ENCODE data around the gene CCDC194.

CCDC194 gene

DNA sequence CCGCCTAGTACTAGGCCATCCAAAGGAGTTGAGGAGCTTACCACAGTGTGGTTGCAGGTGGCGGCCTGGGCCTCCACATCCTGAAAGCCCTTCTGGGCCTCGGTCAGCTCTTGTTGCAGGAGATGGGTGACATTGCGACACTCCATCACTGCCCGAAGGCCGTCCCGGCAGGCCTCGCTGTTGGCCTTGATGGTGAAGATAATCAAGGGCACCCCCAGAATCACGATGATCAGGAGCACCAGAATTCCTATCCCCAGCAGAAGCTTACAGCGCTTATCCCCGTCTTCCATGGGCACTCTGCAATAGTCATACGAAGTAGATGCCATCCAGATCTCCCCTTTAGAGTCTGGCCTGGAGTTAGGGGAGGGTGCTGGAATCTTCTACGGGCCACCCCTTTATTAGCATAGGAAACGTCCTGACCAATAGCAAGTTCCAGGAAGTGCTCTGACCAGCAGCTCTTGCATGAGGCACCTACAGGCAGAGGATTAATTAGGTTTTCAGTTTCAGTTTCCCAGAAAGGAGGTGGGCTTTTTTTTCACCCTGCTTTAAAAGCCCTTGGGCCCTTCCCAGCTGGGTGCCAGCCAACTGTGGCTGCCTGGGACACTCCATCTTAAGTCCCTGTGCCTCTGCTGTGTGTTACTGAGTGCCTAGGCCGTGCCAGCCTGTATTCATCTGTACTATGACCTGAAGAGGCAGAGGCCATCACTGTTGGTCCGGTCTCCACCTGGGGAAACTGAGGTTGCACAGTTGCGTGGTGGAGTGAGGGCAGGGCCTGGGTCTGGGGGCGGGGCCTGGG lies 11.5 kb upstream of the CCDC194 start, which contains the start of gene BST2:
Gene BST2, minus strand, starts transcription at position 381 of the 796 bp plus-strand sequence. Its CDS starts 55 bp downstream, at position 326.
- DNase-seq (ENCODE audit: low spot score), result peak; percentile 94

DNA sequence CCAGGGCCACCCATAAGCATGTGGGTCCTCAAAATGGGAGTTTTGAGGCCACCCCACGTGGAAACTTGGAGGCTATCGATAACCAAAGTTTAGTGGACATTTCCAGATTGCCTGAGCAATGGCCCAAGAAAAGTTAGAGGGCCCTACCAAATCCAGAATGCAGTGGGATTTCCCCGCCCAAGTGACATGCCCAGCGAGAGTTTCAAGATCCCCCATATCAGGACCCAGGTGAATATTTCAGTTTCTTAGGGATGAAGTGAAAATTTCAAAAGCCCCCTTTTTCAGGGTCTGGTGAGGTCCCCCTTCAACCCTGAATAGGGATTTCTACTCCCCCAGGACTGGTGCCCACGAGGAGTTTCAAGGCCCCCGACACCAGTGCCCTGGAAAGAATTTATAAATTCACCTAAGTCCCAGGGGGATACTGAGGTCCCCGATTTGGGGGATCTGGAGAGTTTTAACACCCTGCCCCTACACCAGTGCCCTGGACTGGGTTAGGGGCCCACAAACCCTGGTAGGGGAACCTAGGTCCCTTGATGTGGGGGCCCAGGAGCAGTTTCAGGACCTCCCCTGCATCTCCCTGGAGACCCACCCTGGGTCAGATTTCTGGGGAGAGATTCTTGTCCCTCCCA lies 10.7 kb upstream of the CCDC194 start:
- no peak for DNase-seq (ENCODE audit: low spot score)

DNA sequence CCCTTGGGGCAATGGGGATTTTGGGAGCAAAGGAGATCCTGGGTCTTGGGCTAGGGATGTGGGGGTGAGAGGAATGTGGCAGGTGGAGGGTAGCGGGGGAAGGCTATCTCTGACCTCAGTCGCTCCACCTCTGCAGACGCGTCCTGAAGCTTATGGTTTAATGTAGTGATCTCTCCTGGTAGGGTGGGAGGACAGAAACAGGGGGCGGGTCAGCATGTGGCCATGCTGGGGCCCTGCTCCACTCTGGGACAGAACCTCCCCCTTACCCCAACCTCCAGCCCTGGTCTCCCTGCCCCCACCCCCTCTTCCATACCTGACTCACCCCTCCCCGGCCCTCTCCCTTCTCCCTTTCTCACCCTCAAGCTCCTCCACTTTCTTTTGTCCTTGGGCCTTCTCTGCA lies 10.0 kb upstream of the CCDC194 start:
- peak; percentile 34 for DNase-seq (ENCODE audit: low spot score)

DNA sequence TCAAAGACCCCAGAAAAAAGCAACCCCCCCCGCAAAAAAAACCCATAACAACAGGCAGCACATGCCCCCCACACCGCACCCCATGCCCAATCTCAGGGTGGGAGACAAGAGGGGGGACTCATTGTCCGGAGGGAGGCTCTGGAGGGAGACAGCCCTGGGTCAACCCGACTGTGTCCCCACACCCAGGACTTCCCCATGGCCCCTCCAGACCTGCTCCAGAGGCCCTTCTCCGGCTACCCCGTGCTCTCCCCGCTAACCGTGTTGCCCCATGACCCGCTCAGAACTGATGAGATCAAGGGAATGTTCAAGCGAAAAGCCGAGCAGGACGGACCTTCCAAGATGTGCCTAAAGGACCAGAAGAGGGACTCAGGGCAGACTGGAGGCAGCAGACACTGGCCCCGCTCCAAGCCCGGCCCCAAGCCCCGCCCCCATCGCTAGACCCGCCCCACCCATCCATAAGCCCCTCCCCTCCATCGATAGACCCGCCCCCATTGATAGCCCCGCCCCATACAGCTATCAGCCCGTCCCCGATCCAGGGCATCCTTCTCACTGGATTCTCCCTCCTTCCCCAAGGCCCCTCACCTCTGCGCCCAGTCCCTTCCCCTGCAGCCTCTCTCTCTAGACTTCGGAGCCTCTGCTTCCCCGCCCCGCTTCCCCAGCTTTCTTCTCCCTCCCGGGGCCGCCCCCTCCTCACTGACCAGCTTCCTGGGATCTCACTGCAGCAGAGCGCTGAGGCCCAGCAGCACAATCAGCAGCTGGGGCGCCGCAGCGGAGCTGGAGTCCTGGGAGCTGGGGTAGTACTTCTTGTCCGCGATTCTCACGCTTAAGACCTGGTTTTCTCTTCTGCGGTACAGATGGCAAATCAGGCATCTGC lies 9.2 kb upstream of the CCDC194 start:
- DNase-seq (ENCODE audit: low spot score), result peak; percentile 41

DNA sequence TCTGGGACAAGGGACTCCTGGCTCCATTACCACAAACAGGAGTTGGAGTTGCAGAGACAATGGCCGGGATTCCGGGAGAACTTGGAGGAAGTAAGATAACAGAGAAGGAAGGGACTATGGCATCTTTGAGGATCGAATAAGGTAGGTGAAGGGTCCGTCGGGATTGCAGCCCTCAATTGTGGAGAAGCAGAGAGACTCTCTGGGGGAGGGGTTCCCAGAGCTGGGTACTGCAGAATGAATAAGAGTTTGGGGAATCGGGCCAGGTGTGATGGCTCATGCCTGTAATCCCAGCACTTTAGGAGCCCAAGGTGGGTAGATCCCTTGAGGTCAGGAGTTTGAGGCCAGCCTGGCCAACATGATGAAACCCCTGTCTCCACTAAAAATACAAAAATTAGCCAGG lies 7.6 kb upstream of the CCDC194 start:
- no peak for DNase-seq (ENCODE audit: low spot score)

DNA sequence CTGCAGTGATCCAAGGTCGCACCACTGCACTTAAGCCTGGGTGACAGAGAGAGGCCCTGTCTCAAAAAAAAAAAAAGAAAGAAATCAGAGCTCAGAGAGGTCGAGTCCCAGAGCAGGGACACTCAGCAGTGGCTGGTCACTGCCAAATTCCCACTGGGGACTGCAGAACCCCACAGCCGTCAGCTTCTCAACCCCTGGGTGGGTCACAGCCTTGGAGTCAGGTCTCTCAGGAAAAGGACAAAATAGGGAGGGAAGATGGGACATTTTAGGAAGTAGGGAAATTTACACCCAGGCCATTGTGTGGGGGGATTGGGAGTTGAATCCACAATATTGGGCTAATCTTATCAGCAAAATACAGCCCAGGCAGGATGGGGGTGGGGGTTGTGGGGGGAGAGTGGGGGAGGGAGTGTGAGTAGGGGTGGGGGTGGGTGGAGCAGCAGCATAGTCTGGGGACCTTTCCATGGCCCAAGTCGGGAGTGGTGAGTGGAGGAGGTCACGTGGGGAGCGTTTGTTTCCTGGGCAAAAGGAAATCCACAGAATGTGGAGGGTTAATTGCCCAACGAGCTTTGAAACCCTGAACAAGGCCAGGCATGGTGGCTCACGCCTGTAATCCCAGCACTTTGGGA lies 5.0 kb upstream of the CCDC194 start:
- no peak for DNase-seq (ENCODE audit: low spot score)

DNA sequence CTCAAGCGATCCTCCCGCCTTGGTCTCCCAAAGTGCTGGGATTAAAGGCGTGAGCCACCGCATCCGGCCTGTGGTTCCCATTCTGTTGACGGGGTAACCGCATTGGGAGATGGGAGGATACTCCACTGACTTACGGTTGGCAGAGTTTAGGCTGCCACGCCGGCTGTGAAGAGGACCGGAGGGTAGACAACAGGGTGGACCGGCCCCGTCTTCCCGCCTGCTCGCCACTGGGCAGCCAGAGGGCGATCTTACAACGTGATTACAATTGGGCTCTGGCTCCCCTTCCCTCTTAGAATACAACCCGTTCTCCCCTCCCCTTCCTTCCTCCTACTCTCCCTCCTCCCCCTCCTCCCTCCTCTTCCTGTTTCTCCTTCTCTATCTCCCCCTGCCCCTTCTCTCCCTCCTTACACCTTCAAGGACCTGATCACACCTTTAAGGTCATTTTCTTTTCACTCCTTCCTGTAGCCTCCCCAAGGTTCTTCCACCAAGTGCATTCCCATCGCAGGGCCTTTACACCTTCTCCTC lies 957 bp upstream of the CCDC194 start:
- no peak for DNase-seq (ENCODE audit: low spot score)

DNA sequence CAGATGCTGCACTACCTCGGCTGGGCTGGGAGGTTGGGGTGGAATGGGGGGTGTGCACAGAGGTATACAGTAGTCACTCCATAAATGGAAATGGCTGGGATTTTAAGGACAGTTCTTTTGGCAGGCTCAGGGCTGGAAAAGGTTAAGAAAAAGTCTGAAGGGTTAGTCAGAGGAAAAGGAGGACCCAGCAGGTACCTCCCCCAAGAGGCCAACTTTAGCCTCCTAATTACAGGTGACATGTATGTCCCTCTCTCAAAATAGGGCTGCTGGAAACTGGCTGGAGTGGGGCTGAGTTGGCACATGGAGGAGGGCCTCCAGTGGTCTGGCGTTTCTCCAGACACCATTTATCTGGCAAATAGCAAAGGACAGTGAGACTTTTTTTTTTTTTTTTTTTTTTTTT lies 994 bp downstream of the CCDC194 start:
- no peak for DNase-seq (ENCODE audit: low spot score)

DNA sequence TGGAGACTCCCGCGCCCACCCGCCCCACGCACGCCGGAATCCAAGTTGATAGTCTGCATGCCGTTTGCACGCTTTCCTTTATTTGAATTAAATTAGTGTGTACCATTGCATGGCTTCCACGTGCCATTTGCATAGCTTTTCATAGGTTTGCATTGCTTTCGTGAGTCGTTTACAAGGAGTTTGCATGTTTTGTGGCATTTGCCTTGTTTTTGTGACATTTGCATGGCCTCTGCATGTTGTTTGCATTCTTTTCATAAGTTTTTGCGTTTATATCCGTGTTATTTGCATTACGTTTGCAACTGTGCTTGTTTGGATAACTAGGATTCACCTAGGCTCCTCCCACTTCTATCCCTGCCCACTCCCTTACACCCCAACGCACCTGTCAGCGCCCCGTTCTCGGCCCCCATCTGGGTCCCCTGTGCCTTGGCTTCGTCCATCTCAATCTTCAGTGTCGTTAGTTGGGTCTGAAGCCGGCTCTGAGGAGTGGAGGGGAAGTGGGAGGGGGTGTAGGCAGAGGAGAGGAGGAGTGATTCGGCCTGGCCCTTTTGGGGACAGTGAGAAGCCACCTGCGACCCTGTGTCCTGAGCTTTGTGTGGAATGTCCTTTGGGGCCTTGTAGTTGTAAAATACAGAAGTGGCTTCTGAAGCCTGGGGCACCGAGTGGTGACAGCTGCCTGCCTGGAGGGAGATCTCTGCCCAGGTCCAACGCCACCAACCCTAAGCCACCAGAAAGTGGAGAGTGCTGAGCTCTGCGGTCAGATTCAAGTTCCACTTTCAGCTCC lies 2.4 kb downstream of the CCDC194 start:
- DNase-seq (ENCODE audit: low spot score), result peak; percentile 93

DNA sequence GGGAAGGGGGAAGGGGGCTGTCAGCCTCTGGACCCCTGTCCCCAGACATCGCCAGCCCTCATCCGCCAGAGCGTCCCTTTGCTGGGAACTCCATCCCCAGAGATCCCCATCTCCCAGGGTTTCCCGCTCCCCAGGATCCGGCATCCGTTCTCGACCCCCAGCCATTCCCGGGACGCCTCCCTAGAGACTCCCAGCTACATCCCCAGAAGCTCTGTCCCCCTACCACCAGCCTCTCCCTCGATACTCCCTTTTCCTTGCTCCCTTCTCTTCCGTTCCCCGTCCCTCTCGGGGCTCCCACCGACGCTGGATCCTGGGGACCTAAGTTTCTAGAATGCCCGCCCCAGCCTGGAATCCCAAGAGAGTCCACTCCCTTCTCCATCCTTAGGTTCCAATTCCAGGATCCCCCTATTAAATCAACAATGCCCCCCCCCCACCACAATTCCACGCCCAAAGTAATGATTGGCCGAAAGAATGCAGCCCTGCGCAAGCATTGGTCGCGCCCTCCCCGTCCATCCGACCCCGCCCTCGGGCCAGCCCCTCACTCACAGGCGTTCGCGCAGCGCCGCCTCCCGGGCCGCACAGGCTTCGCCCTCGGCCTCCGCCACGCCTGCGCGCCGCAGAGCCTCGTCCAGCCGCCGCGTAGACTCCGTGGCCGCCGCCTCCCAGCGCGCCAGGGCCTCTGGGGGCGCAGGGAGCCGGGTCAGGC lies 3.2 kb downstream of the CCDC194 start:
- DNase-seq (ENCODE audit: low spot score), result peak; percentile 94

DNA sequence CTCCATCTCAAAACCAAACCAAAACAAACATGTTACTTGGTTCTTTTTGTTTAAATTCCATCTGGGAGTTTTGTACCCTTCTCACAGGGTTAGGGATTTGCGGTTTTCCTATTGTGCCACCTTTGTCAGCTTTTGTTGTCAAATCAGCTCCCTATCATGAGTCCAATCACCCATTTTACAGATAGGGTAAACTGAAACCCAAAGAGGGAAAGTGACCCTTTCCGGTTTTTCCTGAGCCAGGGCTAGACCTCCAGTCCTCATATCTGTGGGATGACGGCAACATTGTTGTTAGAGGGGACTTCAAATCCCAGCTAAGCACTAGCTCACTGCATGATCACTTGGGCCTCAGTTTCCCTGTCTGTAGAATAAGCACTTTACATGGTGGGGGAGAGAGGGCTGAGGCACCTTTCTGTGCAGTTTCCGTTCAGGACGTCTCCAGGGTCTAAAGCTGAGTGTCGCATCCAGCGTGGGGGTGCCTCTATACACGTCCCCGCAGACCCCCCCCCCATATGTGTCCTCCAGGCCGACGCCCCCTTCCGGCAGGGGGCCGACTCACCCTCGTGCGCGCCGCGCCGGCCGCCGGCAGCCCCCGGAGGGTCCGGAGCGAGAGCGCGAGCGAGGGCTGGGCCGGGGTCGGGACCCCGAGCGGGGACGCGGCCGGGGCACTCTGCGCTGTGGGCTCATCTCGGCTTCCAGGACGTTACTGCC lies 3.9 kb downstream of the CCDC194 start:
- no peak for DNase-seq (ENCODE audit: low spot score)

DNA sequence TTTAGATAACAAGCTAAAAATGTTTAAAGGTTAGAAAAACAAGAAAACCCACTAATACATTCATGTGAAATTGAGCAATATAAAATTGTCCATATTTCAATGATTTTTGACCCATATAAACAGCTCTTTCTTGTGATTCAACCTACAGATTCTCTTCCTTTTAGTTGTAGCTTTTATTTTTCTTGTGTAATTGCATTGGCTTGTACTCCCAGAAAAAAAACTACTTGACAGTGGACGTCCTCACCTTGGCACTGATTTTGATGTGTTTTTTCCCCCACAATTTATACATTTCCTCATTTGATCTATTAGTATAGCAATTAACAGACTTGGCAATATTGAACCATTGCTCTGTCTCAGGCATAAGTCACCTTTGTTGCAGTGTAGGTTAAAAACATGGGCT lies 4.7 kb downstream of the CCDC194 start:
- DNase-seq (ENCODE audit: low spot score), result no peak

DNA sequence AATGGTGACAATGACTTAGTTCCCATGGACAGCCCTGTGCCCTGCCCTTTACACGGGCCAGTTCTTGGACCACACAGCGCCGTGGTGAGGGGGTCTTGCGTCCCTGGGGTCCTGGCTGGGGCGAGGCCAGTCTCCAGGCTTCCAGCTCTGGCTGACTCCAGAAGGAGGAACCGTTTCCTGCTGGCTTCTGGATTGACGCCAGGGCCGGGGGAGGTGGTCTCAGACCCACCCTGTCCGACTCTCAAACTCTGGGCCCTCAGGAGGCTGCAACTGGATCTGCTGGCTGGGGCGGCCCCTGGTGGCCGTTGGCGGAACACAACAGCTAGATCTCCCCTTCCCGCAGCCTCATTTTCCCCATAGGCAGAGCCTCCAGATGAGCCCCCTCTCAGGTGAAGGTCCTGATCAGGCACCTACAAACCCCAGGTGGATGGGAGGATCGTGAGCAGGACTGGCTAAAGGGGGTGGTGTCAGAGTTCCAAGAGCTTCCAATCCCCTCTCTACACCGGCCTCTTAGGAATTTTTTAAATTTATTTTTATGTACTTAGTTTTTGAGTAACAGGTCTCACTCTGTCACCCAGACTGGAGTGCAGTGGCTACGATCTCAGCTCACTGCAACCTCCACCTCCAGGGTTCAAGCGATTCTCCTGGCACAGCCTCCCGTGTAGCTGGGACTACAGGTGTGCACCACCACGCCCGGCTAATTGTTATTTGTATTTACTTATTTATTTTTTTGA lies 8.0 kb downstream of the CCDC194 start:
- peak; percentile 79 for DNase-seq (ENCODE audit: low spot score)

DNA sequence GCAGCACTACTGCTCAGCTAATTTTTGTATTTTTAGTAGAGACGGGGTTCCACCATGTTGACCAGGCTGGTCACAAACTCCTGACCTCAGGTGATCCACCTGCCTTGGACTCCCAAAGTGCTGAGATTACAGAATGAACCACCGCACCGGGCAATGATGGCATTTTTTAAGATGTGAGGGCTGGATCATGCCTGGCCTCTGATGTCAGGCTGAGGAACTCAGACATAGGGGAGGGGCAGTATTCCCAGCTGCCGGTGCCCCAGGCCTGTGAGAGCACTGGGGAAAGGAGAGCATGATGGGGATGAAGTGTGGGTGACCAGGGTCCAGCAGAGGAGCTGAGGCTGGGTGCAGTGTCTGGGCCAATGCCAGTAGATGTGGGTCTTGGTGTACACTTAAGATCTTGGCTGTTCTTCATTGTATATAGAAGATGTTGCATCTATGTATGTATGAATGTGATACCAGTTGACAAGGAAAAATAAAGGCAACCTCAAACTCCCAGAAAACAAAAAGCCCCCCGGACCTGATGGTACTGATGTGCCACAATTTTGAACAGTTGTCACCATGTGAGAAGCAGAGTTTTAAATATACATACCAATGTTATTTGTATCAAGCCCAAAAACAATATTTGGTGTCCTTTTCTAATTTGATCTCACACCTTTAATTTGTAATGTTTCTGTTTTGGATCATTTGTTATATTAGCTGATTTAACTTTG lies 13.4 kb downstream of the CCDC194 start:
- DNase-seq (ENCODE audit: low spot score), result no peak

DNA sequence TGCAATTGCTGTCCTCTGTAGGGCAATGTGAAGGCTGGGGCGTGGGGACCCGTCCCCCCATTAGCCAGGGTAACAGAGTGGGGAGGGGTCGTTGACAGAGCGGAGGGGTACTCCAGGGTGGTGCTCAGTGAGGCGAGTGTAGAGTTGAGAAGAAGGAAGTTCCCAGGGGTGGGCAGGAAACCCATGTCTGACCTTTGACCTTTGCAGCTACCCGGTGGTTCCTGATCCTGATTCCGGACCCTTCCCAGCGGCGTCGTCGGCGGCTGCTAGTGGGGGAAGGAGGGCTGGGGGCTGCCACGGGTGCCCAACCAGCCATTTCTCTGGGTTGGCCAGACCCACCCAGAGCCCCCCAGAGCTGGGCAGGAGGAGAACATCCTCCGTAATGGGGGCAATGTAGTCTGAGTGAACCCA lies 14.8 kb downstream of the CCDC194 start:
- no peak for DNase-seq (ENCODE audit: low spot score)

DNA sequence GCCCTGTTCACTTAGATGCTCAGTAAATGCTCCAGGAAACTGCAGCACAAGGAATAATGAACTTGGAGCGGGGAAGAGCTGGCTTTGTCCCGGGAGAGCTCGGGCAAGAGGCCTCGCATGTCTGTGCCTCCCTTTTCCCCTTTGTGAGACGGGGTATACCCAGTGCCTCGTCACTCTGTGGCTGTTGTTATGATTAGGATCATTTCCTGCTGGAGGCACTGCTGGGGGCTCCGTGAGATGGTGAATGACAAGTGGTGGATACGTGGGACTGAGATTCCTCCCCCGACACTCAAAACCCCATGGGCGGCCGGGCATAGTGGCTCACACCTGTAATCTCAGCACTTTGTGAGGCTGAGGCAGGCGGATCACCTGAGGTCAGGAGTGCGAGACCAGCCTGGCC lies 15.7 kb downstream of the CCDC194 start:
- DNase-seq (ENCODE audit: low spot score), result no peak

DNA sequence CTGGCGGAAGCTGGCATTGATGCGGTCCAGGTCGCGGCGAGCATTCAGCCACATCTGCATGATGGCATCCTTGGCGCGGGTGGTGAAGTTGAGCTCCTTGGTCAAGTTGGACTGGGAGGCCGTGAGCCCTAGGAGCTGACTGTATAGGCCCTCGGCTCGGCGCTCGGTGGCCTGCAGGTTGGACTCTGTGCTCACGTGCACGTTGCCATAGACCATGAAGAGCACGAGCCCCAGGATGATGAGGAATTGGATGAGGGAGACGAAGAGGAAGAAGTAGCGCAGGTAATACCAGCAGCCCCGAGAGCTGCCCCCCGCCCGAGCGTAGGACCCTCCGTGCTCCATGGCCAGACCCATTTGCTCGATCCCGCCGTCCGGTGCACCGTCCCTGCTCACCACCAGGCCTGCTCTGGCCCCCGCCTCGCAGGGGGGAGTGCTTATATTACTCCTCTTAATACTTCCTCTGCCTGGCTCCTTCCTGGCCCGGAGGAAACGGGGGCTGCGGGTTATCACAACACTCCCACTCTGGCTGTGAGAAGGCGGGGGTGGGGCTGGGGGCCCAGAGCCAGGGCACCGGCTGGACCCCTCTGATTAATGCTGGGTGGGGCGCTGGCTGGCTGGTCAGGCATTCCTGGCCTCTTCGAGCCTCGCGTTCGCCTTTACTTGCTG lies 16.9 kb downstream of the CCDC194 start, which contains the start of gene PLVAP:
Gene PLVAP, minus strand, starts transcription at position 408 of the 666 bp plus-strand sequence. Its CDS starts 54 bp downstream, at position 354.
- no peak for DNase-seq (ENCODE audit: low spot score)
